ENCODE data around the gene APOL1.

- TF ChIP-seq, protein P1, sequence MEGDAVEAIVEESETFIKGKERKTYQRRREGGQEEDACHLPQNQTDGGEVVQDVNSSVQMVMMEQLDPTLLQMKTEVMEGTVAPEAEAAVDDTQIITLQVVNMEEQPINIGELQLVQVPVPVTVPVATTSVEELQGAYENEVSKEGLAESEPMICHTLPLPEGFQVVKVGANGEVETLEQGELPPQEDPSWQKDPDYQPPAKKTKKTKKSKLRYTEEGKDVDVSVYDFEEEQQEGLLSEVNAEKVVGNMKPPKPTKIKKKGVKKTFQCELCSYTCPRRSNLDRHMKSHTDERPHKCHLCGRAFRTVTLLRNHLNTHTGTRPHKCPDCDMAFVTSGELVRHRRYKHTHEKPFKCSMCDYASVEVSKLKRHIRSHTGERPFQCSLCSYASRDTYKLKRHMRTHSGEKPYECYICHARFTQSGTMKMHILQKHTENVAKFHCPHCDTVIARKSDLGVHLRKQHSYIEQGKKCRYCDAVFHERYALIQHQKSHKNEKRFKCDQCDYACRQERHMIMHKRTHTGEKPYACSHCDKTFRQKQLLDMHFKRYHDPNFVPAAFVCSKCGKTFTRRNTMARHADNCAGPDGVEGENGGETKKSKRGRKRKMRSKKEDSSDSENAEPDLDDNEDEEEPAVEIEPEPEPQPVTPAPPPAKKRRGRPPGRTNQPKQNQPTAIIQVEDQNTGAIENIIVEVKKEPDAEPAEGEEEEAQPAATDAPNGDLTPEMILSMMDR (IDR thresholded peaks at IDR 0.05): no peak
- no peak for TF ChIP-seq POLR2AphosphoS5 (IDR thresholded peaks at IDR 0.05; ENCODE audit: low read depth, low read length)
- TF ChIP-seq, protein P2, sequence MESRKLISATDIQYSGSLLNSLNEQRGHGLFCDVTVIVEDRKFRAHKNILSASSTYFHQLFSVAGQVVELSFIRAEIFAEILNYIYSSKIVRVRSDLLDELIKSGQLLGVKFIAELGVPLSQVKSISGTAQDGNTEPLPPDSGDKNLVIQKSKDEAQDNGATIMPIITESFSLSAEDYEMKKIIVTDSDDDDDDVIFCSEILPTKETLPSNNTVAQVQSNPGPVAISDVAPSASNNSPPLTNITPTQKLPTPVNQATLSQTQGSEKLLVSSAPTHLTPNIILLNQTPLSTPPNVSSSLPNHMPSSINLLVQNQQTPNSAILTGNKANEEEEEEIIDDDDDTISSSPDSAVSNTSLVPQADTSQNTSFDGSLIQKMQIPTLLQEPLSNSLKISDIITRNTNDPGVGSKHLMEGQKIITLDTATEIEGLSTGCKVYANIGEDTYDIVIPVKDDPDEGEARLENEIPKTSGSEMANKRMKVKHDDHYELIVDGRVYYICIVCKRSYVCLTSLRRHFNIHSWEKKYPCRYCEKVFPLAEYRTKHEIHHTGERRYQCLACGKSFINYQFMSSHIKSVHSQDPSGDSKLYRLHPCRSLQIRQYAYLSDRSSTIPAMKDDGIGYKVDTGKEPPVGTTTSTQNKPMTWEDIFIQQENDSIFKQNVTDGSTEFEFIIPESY (IDR thresholded peaks at IDR 0.05; ENCODE audit: borderline replicate concordance, low read depth): no peak
- no peak for TF ChIP-seq RCOR1 (IDR thresholded peaks at IDR 0.05; ENCODE audit: low read length)
- no peak for TF ChIP-seq EZH2phosphoT487 (IDR thresholded peaks at IDR 0.05; ENCODE audit: borderline replicate concordance, low read depth)
- TF ChIP-seq MEF2A (IDR thresholded peaks at IDR 0.05; ENCODE audit: borderline replicate concordance, low read depth): no peak
- no peak for TF ChIP-seq YY1 (IDR thresholded peaks at IDR 0.05; ENCODE audit: low read depth)
- no peak for TF ChIP-seq SIN3A (IDR thresholded peaks at IDR 0.05; ENCODE audit: borderline replicate concordance, low read depth, low read length)
- TF ChIP-seq GABPA (IDR thresholded peaks at IDR 0.05; ENCODE audit: low read depth): no peak
- no peak for TF ChIP-seq USF2 (IDR thresholded peaks at IDR 0.05; ENCODE audit: borderline replicate concordance, low read depth, low read length)
- TF ChIP-seq MXI1 (IDR thresholded peaks at IDR 0.05; ENCODE audit: low read depth, low read length): no peak
- TF ChIP-seq NRF1 (IDR thresholded peaks at IDR 0.05; ENCODE audit: low read depth, low read length): no peak
- TF ChIP-seq FOXJ3 (CRISPR knock-in tag; IDR thresholded peaks at IDR 0.05): no peak
Observed at GRCh38 chr22:36204001-36204631, 48.8 kb upstream of the APOL1 start.
